ENCODE measurements around the gene PPOX. TPM values are rescaled to one million over a fixed set of nuclear protein-coding genes. Genes with fewer than 3 reads are reported as not detected.

Gene PPOX
- total RNA-seq (2014; rRNA removed; shearing (Covaris generic)): 29.7 and 37.1 TPM in 2 replicates

GRCh38 chr1:161165742-161166668 lies at the start of gene PPOX:
Gene PPOX, plus strand, starts transcription at chr1:161166426. Its CDS starts 422 bp downstream, at chr1:161166848.

DNA sequence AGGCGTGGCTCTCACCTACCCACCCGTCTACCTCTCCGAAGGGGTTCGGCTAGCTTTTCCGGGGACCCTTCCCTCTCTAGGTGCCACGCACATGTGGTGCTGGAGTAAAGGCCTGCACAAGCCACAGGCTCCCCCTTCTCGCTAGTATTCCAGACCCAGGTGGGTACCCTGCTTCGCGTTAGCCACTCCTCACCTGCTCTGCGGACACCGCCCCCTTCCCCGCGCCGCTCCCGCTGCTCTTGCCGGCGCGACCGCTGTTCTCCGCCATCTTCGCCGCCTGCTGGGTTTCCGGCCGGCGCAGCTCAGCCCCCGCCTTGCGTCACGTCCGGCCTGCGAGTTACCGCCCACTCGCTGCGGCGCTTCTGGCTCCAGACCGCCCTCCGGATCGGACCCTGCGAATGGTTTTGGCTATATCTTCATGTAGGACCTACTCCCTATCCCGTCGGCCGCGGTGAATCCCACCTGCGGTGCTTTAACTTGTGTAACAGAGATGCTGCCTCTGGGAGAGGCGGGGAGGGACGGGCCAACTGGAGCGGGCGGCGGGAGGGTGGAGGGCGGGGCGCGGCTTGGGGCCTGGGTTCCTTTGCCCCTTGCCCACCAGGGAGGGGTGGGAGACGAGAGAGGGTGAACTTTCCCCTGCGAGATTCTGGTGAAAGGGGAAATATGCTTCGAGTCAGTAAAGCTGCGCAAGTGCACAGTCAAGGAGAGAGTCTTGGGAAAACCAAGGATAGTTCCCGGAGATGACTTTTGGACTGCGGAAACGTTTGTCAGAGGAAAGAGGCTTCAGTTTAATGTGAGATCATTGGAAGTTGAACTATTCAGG lies 48.3 kb upstream of the PPOX start, which contains the start of the genes NIT1 and PFDN2:
Gene NIT1 (plus strand): TSS at position 347 of the 823 bp plus-strand sequence. CDS start 72 bp downstream, at position 419.
Gene PFDN2 (minus strand): TSS at position 279 of the 823 bp plus-strand sequence. CDS start 11 bp downstream, at position 268.

DNA sequence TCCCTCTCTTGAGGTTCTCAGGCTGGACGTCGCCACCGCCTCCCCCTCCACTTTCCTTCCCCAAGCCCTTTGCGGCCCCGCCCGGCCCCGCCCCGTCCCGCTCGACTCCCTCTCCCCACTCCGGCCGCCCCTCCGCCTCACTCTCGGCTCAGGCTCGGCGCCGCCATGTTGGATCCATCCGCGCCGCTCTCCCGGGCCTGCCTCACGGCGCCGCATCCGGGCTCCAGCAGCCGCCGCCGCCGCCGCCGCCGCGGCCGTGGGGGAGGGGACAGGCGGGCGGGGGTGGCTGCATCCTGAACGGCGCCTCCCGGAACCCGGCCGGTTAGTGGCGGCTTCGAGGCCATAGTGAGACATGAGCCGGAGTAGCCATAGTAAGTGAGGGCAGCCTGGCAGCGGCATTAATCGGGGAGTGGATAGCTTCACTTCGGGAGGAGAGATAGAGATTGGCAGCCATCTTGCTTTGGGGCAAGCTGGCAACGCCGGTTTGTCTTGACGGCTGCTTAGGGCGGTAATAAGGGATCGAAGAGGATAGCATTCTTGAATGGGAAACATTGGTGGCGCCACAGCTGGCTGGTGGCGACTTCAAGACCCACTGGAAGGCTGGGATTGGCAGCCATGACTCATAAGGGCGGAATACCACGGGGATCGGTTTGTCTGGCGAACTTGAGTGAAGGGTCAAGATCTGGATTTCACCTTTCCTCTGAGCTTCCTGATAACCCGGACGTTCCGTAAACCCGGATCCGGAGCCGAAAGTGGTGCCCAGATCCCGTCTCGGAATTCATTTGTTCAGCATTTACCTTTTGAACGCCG lies 33.6 kb upstream of the PPOX start, which contains the start of gene DEDD:
Gene DEDD (minus strand): TSS at position 258 of the 810 bp plus-strand sequence. CDS start 8,205 bp downstream, outside the sequence.

GRCh38 chr1:161153682-161154337 lies 12.4 kb upstream of the PPOX start, which contains the start of gene UFC1:
Gene UFC1, plus strand, starts transcription at chr1:161153978. Its CDS starts 20 bp downstream, at chr1:161153998.

GRCh38 chr1:161159087-161159912 lies 6.9 kb upstream of the PPOX start, which contains the start of gene USP21:
Gene USP21, plus strand, starts transcription at chr1:161159500. Its CDS starts 1,141 bp downstream, at chr1:161160641.

DNA sequence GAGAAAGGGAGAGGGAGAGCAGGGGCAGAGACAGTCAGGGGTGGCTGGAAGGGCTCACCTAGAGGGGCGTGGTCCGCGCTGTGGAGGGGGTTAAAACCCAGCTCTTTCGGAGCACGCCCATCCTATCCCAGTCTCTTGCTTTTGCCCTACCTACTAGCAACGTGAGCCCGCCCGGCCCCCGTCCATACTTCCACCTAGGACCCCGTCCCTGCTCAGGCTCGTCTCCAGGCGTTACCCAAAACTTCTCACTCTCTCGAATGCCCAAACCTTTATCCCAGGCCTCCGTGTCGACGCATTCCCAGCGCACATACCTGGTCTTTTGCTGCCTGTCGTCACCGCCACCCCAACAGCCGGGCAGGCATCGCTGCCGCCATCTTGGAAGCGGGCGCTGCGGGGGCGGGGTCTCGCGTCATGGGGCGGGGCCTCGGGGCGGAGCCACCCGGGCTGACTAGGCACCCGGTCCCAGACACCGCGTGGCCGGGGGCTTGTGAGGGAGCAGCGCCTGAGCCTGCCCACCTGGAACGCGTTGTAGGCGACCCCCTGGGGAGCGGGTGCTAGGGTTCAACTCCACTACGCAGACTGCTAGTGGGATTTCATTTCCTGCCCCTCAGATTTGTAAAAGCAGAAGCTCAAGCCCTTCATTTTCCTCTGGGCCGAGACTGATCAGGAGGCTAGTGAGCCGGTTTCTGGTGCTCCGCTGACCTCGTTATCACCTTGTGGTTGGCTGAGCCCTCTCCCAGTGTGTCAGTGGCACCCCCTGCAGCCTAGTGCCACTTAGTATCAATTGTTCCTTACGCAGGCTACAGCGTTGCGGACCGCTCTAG lies 11.1 kb downstream of the PPOX start, which contains the start of gene B4GALT3:
Gene B4GALT3 (minus strand): TSS at position 396 of the 824 bp plus-strand sequence. CDS start 1,447 bp downstream, outside the sequence.

DNA sequence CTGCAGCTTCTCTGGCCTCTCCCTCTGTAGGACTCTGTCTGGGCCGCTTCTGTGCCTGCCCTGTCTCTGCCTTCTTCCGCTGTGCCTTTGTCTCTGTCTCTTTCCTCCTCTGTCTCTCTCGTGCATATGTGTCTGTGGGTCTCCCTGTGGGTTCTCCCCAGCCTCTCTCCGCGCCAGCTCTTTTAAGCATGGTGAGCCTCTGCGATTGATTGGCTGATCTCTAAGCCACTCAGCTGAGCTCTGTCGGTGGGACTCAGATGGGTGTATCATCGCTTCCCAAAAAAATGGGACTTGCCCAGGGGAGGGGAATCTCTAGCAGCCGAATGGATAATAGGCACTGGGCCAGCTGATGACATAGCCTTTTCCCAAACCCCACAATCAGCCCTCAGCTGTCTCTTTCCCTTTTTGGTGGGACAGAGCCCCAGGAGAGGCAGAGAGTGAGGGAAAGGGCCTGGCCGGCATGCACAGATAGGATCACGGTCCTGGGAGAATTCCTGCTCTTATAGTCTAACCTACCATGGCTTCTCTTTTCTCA lies 32.7 kb downstream of the PPOX start, which contains the start of gene ADAMTS4:
Gene ADAMTS4 (minus strand): TSS at position 158 of the 535 bp plus-strand sequence. CDS start 427 bp downstream, outside the sequence.

DNA sequence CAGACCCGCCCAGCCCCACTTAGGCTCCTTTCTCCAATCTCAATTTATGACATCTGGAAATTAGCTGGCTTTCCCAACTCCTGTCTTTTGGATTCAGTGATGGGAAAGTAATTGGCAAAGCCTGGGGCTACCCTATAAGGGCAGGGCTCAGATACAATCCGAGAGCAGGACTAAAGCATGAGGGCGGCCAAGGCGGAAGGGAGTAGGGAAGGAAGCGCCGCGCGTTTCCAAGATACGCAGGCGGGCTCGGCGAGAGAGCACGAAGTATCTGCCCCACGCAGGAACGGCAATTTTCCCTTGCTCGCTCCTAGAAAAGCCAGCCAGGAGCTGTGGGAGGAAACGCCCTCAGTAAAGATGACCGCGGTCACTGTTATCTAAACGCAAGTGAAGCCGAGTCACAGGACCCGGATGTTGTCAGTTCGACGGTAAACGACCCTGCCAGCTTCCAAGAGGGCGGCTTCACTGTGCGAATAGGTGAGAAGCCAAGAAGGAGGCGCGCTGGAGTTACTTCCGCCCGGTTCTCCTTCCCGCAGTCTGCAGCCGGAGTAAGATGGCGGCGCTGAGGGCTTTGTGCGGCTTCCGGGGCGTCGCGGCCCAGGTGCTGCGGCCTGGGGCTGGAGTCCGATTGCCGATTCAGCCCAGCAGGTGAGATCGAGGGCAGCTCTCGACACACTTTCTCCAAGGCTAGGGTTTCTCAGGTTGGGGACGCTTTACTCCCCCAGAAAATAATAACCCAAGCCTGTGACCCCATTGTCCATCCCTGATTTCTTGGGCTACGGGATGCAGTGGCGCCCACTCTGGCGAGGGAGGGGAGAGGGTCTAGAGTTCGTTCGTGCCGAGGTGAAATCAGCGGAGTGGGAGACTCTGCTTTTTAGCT lies 35.8 kb downstream of the PPOX start, which contains the start of gene NDUFS2:
Gene NDUFS2 (plus strand): TSS at position 532 of the 877 bp plus-strand sequence. CDS start 19 bp downstream, at position 551.

GRCh38 chr1:161215076-161215475 lies 48.9 kb downstream of the PPOX start, which contains the start of gene FCER1G:
Gene FCER1G, plus strand, starts transcription at chr1:161215295. Its CDS starts 27 bp downstream, at chr1:161215322.

Small RNAs within 50 kb of the gene (small RNA-seq; reads per million reads assigned to genes)
- not detected for gene RF01225

Other genes starting within 250 kb of the PPOX start
- 0.15 TPM in 1 of 2 replicates, not detected in the other for gene ITLN2, start 211.6 kb upstream of the PPOX start, total RNA-seq (2014; rRNA removed; shearing (Covaris generic))
- gene F11R, start 145.3 kb upstream of the PPOX start, total RNA-seq (2014; rRNA removed; shearing (Covaris generic)): 4.0 and 5.7 TPM in 2 replicates
- 0.83 TPM in 1 of 2 replicates, not detected in the other for gene TSTD1, start 127.5 kb upstream of the PPOX start, total RNA-seq (2014; rRNA removed; shearing (Covaris generic))
- 80.3 and 97.9 TPM in 2 replicates for gene USF1, start 120.4 kb upstream of the PPOX start, total RNA-seq (2014; rRNA removed; shearing (Covaris generic))
- gene ARHGAP30, start 96.5 kb upstream of the PPOX start, total RNA-seq (2014; rRNA removed; shearing (Covaris generic)): 1.1 and 2.7 TPM in 2 replicates
- gene NECTIN4, start 76.9 kb upstream of the PPOX start, total RNA-seq (2014; rRNA removed; shearing (Covaris generic)): 0.27 and 1.2 TPM in 2 replicates
- not detected in 2 replicates for gene KLHDC9, start 68.1 kb upstream of the PPOX start, total RNA-seq (2014; rRNA removed; shearing (Covaris generic))
- 405 and 434 TPM in 2 replicates for gene PFDN2, start 48.4 kb upstream of the PPOX start, total RNA-seq (2014; rRNA removed; shearing (Covaris generic))
- gene NIT1, start 48.3 kb upstream of the PPOX start, total RNA-seq (2014; rRNA removed; shearing (Covaris generic)): 35.0 and 38.6 TPM in 2 replicates
- 39.8 and 45.0 TPM in 2 replicates for gene DEDD, start 33.8 kb upstream of the PPOX start, total RNA-seq (2014; rRNA removed; shearing (Covaris generic))
- gene UFC1, start 12.4 kb upstream of the PPOX start, total RNA-seq (2014; rRNA removed; shearing (Covaris generic)): 149 and 159 TPM in 2 replicates
- gene USP21, start 6.9 kb upstream of the PPOX start, total RNA-seq (2014; rRNA removed; shearing (Covaris generic)): 12.2 and 17.1 TPM in 2 replicates
- gene B4GALT3, start 11.1 kb downstream of the PPOX start, total RNA-seq (2014; rRNA removed; shearing (Covaris generic)): 55.0 and 56.1 TPM in 2 replicates
- 0.15 and 0.50 TPM in 2 replicates for gene ADAMTS4, start 32.6 kb downstream of the PPOX start, total RNA-seq (2014; rRNA removed; shearing (Covaris generic))
- 304 and 309 TPM in 2 replicates for gene NDUFS2, start 35.9 kb downstream of the PPOX start, total RNA-seq (2014; rRNA removed; shearing (Covaris generic))
- gene FCER1G, start 48.9 kb downstream of the PPOX start, total RNA-seq (2014; rRNA removed; shearing (Covaris generic)): not detected in 2 replicates
- gene APOA2, start 57.2 kb downstream of the PPOX start, total RNA-seq (2014; rRNA removed; shearing (Covaris generic)): not detected in 2 replicates
- gene TOMM40L, start 59.6 kb downstream of the PPOX start, total RNA-seq (2014; rRNA removed; shearing (Covaris generic)): 11.1 and 12.2 TPM in 2 replicates
- not detected in 2 replicates for gene NR1I3, start 71.8 kb downstream of the PPOX start, total RNA-seq (2014; rRNA removed; shearing (Covaris generic))
- gene PCP4L1, start 92.3 kb downstream of the PPOX start, total RNA-seq (2014; rRNA removed; shearing (Covaris generic)): not detected in 2 replicates
- gene MPZ, start 143.5 kb downstream of the PPOX start, total RNA-seq (2014; rRNA removed; shearing (Covaris generic)): 6.0 and 6.9 TPM in 2 replicates
- 27.0 and 28.4 TPM in 2 replicates for gene SDHC, start 148.0 kb downstream of the PPOX start, total RNA-seq (2014; rRNA removed; shearing (Covaris generic))
- gene CFAP126, start 201.4 kb downstream of the PPOX start, total RNA-seq (2014; rRNA removed; shearing (Covaris generic)): not detected in 2 replicates

Measured in A375 (cell line).